SH-SY5Y (cell line): Measurements from ENCODE around the gene CAMSAP1.

Experiments used
- GATA2 ChIP-seq: IDR thresholded peaks from 2 replicates; pipeline ENCODE4 v1.6.1; 2011; ENCODE audit warnings: mild to moderate bottlenecking, low read depth, low read length
- GATA3 ChIP-seq: IDR thresholded peaks from 2 replicates; pipeline ENCODE4 v1.6.1; 2011; ENCODE audit warnings: low read depth, mild to moderate bottlenecking, low read length, moderate library complexity

GRCh38 chr9:135790356-135790755 lies 117.0 kb downstream of the CAMSAP1 start:
- TF ChIP-seq GATA3 (no peak), GATA2 (no peak)
